ENCODE data around the gene MBOAT2.

Gene MBOAT2

DNA sequence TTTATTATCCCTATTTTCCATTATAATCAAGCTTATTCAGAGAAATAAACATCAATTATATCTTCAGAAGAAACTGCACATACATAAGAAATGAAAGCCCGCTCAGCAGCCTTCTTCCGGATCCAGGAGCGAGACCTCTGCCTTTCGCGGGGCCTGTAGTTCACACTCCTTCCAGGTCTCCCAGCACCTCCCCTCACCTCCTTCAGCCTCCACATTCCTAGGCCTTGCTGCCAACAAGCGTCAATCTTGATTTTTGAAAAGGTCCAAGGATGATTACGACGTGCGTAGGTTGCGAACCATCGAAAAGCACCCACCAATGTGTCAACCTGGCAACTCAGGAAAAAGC is 165.7 kb downstream of the MBOAT2 start:
- TF ChIP-seq, protein P1, sequence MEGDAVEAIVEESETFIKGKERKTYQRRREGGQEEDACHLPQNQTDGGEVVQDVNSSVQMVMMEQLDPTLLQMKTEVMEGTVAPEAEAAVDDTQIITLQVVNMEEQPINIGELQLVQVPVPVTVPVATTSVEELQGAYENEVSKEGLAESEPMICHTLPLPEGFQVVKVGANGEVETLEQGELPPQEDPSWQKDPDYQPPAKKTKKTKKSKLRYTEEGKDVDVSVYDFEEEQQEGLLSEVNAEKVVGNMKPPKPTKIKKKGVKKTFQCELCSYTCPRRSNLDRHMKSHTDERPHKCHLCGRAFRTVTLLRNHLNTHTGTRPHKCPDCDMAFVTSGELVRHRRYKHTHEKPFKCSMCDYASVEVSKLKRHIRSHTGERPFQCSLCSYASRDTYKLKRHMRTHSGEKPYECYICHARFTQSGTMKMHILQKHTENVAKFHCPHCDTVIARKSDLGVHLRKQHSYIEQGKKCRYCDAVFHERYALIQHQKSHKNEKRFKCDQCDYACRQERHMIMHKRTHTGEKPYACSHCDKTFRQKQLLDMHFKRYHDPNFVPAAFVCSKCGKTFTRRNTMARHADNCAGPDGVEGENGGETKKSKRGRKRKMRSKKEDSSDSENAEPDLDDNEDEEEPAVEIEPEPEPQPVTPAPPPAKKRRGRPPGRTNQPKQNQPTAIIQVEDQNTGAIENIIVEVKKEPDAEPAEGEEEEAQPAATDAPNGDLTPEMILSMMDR (IDR thresholded peaks at IDR 0.05): no peak

DNA sequence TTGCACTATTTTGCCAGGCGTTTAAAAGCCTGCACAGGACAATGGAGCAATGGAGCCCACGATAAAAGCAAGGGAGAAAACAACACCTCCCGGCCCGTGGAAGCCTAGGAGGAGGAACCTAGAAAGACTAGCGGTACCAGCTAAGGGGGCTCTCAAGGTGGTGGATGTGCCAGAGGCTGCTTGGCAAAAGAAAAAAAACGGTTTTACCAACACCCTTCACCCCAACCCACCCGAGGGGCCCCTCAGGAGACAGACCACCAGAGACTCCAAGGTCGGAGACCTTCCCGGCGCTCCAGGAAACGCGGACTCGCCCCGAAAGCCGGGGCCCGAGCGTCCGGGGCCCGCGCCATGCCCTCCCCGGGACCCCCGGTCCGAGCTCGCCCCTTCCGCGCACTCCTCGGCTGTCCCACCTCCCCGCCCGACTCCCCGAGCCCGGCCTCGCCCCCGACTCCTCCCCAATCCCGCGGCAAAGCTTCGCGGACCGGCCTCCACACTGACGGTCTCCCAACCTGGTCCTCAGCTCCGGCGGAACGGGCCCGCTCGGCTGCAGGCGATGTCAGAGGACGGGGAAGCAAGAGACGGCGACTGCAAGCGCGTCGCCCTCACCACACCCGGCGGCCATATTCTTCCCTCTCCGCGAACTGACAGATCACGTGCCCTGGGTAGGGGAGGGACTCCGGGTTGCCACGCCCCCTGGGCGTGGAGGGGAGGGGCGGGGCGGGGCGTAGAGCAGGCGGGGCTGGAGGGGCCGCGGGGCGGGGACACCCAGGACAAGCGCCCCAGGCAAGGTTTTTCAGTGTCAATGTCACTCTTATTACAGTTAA is 166.3 kb downstream of the MBOAT2 start, which contains the start of gene KIDINS220:
KIDINS220 (minus strand) TSS at position 643 of the 824 bp plus-strand sequence. CDS start 10,520 bp downstream, outside the sequence.
- TF ChIP-seq, protein P1 (IDR thresholded peaks at IDR 0.05): no peak

- TF ChIP-seq, protein P1 (IDR thresholded peaks at IDR 0.05): no peak
Measured at GRCh38 chr2:8835279-8835678, 168.2 kb downstream of the MBOAT2 start.

GRCh38 chr2:8833853-8834252 is 169.6 kb downstream of the MBOAT2 start:
- TF ChIP-seq, protein P1 (IDR thresholded peaks at IDR 0.05): no peak

- TF ChIP-seq, protein P1 (IDR thresholded peaks at IDR 0.05): no peak
Measured at GRCh38 chr2:8831516-8831915, 172.0 kb downstream of the MBOAT2 start.

DNA sequence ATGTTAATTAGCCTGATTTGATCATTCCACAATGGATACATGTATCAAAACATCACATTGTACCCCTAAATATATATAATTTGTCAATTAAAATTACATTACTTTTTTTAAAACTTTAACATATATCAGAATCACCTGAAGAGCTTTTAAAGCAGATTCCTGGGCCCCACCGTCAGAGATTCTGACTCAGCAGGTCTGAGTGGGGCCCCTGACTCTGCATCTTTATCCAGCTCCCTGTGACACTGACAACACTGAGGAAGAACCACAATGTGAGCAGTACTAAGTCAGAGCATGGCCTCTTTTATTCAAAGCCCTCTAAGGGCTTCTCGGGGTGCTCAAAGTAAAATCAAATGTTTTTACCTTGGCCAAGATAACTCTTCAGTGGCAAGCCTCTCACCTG is 175.8 kb downstream of the MBOAT2 start:
- TF ChIP-seq, protein P1 (IDR thresholded peaks at IDR 0.05): no peak

DNA sequence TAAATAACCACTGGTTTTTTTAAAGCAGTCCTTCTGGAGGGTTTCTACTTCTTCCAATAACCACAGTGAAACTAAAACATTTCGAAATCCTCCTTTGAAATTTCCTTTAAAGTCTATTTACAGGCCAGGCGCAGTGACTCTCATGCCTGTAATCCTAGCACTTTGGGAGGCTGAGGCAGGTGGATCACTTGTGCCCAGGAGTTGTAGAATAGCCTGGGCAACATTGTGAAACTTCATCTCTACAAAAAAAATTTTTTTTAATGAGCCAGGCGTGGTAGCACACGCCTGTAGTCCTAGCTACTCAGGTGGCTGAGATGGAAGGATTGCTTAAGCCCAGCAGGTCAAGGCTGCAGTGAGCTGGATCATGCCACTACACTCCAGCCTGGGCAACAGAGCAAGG is 181.3 kb downstream of the MBOAT2 start:
- TF ChIP-seq, protein P1 (IDR thresholded peaks at IDR 0.05): no peak

All from LNCAP (cell line).